Upper lobe of right lung (tissue), 1 donor: ENCODE data around the gene NT5DC3. TPM values are rescaled to one million over a fixed set of nuclear protein-coding genes. Genes with fewer than 3 reads are reported as not detected.

ENCODE experiments used
- ATAC-seq: fragments of 200-7000 bp; cut with Tn5 transposase; one replicate; pipeline ENCODE4 v1.9.1; 2020; ENCODE audit warnings: mild to moderate bottlenecking, moderate library complexity
- DNase-seq: peaks from one replicate; pipeline ENCODE4 v3.0.0-alpha.2; 2020
- H3K27ac ChIP-seq: fragments of 200-600 bp; one replicate; pipeline ENCODE4 v1.8.0; 2022
- H3K27me3 ChIP-seq: fragments of 200-600 bp; one replicate; pipeline ENCODE4 v1.8.0; 2022; ENCODE audit warnings: mild to moderate bottlenecking
- H3K36me3 ChIP-seq: fragments of 200-600 bp; one replicate; pipeline ENCODE4 v1.8.0; 2022
- H3K4me1 ChIP-seq: fragments of 200-600 bp; one replicate; pipeline ENCODE4 v1.8.0; 2022
- H3K4me3 ChIP-seq: fragments of 200-600 bp; one replicate; pipeline ENCODE4 v1.8.0; 2022; ENCODE audit warnings: mild to moderate bottlenecking
- H3K9me3 ChIP-seq: fragments of 200-600 bp; one replicate; pipeline ENCODE4 v1.8.0; 2022
- CTCF ChIP-seq: fragments of 200-600 bp; IDR thresholded peaks from one replicate; pipeline ENCODE4 v1.8.0; 2022; ENCODE audit warnings: antibody characterized with exemption
- intact Hi-C: fragments of 100-400 bp; cut with DNase I; formaldehyde crosslinking; loops from one replicate; pipeline ENCODE4 v1.11.0; 2022
- total RNA-seq: library from RNA; stranded (reverse); fragmentation: NEBNext Ultra II Directional; extraction: Animal tissue kit (Norgen Biotek cat#: 25700); gene quantifications from one replicate; pipeline ENCODE4 v1.2.1, GENCODE V29; 2021
- donor health status: DM: no; HTN: yes; CAD: no; lungs with severe emphysema.

Gene NT5DC3
- total RNA-seq, 1 donor from 2014 or later, result 6.5 TPM

GRCh38 chr12:103757248-103757647 lies 83.8 kb downstream of the NT5DC3 start:
- ATAC-seq, result no peak
- intact Hi-C loops, result no loop called here
- Histone ChIP-seq H3K36me3 (no peaks in the 10 kb centered on the region), H3K27me3 (no peaks in the 10 kb centered on the region), H3K4me3 (no peak overlapping the region), H3K4me1 (no peaks in the 10 kb centered on the region), H3K9me3 (no peaks in the 10 kb centered on the region), H3K27ac (no peak overlapping the region)
- TF ChIP-seq CTCF, result no peak
- DNase-seq, result no peak

GRCh38 chr12:103756443-103756842 lies 84.6 kb downstream of the NT5DC3 start:
- DNase-seq (no peak), ATAC-seq (no peak)
- Histone ChIP-seq H3K4me1 (no peaks in the 10 kb centered on the region), H3K9me3 (no peaks in the 10 kb centered on the region), H3K36me3 (no peaks in the 10 kb centered on the region), H3K4me3 (no peak overlapping the region), H3K27ac (no peak overlapping the region), H3K27me3 (no peaks in the 10 kb centered on the region)
- TF ChIP-seq CTCF, result no peak
- intact Hi-C loops, result no loop called here

GRCh38 chr12:103755425-103755824 lies 85.6 kb downstream of the NT5DC3 start:
- no peaks in the 10 kb centered on the region for H3K27me3 ChIP-seq
- TF ChIP-seq CTCF, result no peak
- H3K36me3 ChIP-seq, result no peaks in the 10 kb centered on the region
- H3K27ac ChIP-seq, result no peak overlapping the region
- H3K9me3 ChIP-seq, result no peaks in the 10 kb centered on the region
- no peak overlapping the region for H3K4me3 ChIP-seq
- intact Hi-C loops, result no loop called here
- no peaks in the 10 kb centered on the region for H3K4me1 ChIP-seq
- ATAC-seq (no peak), DNase-seq (no peak)

GRCh38 chr12:103751600-103751999 lies 89.4 kb downstream of the NT5DC3 start:
- Histone ChIP-seq H3K27me3 (no peaks in the 10 kb centered on the region), H3K9me3 (no peaks in the 10 kb centered on the region), H3K4me3 (no peak overlapping the region), H3K4me1 (no peaks in the 10 kb centered on the region), H3K36me3 (no peaks in the 10 kb centered on the region), H3K27ac (no peak overlapping the region)
- DNase-seq, result no peak
- intact Hi-C loops, result no loop called here
- no peak for TF ChIP-seq CTCF
- no peak for ATAC-seq

GRCh38 chr12:103751171-103751570 lies 89.9 kb downstream of the NT5DC3 start:
- no peak for ATAC-seq
- intact Hi-C loops, result no loop called here

More at GRCh38 chr12:103751171-103751570, 89.9 kb downstream of the NT5DC3 start:
- Histone ChIP-seq H3K36me3 (no peaks in the 10 kb centered on the region), H3K9me3 (no peaks in the 10 kb centered on the region), H3K4me3 (no peak overlapping the region), H3K27ac (no peak overlapping the region), H3K27me3 (no peaks in the 10 kb centered on the region), H3K4me1 (no peaks in the 10 kb centered on the region)
- no peak for TF ChIP-seq CTCF
- DNase-seq, result no peak
